NB4 (cell line): Measurements from ENCODE around the gene COL23A1.

Experiments used
- MYC ChIP-seq: IDR thresholded peaks from 2 replicates; pipeline ENCODE4 v1.6.1; 2011; ENCODE audit warnings: low read depth, low read length
- POLR2A ChIP-seq: IDR thresholded peaks from 2 replicates; pipeline ENCODE4 v1.6.1; 2011; ENCODE audit warnings: mild to moderate bottlenecking; ENCODE audit not compliant: insufficient read length; ENCODE audit errors: extremely low read depth
- TF ChIP-seq, protein P1 (sequence below): IDR thresholded peaks from one replicate; pipeline ENCODE4 v1.5.1; 2012; ENCODE audit warnings: low read depth, low read length
- TF ChIP-seq, protein P2 (sequence below): IDR thresholded peaks from 2 replicates; pipeline ENCODE4 v1.6.1; 2011; ENCODE audit warnings: low read depth, low read length

DNA sequence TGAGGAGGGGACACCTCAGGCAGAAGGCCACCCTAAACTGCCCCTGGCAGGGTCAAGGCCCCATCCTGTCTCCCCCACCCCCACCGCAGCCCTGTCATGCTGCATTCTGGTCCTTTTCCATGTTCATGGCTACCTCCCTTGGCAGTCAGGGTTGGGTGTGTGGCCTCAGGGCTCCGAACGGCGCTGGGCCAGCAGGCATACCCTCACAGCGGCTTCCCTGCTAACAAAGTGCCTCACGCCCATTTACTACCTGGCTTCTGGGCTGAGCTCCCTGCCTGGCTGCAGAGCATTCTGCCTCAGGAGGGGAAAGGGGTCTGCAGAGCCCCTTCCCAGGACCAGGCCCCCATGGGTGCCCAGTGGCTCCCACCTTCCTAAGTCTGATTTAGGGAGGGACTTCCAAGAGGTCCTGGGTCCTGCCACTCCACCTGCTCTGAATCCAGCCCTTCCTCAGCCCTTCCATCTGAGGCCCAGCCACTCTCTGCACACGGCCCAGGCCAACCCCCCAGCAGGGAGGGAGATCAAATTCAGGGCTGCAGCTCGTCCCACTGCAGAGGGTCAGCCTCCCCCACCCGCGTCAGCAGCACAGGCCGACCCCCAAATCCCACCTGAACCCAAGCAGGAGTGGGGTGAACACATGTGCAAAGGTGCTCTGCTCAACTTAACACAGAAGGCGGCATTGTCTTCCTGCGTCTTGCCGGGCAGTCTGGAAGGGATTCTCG, 241.7 kb downstream of the COL23A1 start:
- no peak for TF ChIP-seq POLR2A
- TF ChIP-seq, protein P1, sequence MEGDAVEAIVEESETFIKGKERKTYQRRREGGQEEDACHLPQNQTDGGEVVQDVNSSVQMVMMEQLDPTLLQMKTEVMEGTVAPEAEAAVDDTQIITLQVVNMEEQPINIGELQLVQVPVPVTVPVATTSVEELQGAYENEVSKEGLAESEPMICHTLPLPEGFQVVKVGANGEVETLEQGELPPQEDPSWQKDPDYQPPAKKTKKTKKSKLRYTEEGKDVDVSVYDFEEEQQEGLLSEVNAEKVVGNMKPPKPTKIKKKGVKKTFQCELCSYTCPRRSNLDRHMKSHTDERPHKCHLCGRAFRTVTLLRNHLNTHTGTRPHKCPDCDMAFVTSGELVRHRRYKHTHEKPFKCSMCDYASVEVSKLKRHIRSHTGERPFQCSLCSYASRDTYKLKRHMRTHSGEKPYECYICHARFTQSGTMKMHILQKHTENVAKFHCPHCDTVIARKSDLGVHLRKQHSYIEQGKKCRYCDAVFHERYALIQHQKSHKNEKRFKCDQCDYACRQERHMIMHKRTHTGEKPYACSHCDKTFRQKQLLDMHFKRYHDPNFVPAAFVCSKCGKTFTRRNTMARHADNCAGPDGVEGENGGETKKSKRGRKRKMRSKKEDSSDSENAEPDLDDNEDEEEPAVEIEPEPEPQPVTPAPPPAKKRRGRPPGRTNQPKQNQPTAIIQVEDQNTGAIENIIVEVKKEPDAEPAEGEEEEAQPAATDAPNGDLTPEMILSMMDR: no peak
- TF ChIP-seq, protein P2, sequence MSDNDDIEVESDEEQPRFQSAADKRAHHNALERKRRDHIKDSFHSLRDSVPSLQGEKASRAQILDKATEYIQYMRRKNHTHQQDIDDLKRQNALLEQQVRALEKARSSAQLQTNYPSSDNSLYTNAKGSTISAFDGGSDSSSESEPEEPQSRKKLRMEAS: no peak
- no peak for TF ChIP-seq MYC
